Natural killer cell (primary cell): ENCODE measurements around the gene TIGAR. TPM values are rescaled to one million over a fixed set of nuclear protein-coding genes. Genes with fewer than 3 reads are reported as not detected.

Experiments
- ATAC-seq, 3 donors: fragments of 150-1000 bp in 2 of 3; fragments of 200-7000 bp in 1 of 3; cut with Tn5 transposase; 1 replicate in 1 of 3; 2 replicates in 2 of 3; pipeline ENCODE4 v1.10.0; 2021; ENCODE audit warnings: mild to moderate bottlenecking in 2 of 3, moderate library complexity in 2 of 3
- DNase-seq, 2 donors: peaks; one replicate each; pipeline versions ENCODE4 v3.0.0 to v3.0.0-alpha.2; 2013 to 2021; ENCODE audit warnings: mixed read lengths in 1 of 2
- H3K27ac ChIP-seq: one replicate; pipeline ENCODE4 v1.5.1; 2013; ENCODE audit warnings: mild to moderate bottlenecking, low read length
- H3K27me3 ChIP-seq: one replicate; pipeline ENCODE4 v1.6.1; 2013; ENCODE audit warnings: low read length; ENCODE audit not compliant: control insufficient read depth, insufficient read depth
- H3K36me3 ChIP-seq: one replicate; pipeline ENCODE4 v1.6.1; 2013; ENCODE audit warnings: low read length; ENCODE audit not compliant: control insufficient read depth, insufficient read depth
- H3K4me1 ChIP-seq: one replicate; pipeline ENCODE4 v1.6.1; 2013; ENCODE audit warnings: low read length; ENCODE audit not compliant: control insufficient read depth, insufficient read depth
- H3K4me3 ChIP-seq: one replicate; pipeline ENCODE4 v1.5.1; 2013; ENCODE audit warnings: low read length
- H3K9me3 ChIP-seq: one replicate; pipeline ENCODE4 v1.6.1; 2013; ENCODE audit warnings: low read length; ENCODE audit not compliant: control insufficient read depth, insufficient read depth
- H3K27ac Mint-ChIP-seq, 2 donors: one replicate each; pipeline ENCODE4 v1.8.0; 2022; ENCODE audit warnings: mild to moderate bottlenecking in 2 of 2, mixed read lengths in 2 of 2, moderate library complexity in 1 of 2
- H3K27me3 Mint-ChIP-seq, 2 donors: one replicate each; pipeline ENCODE4 v1.8.0; 2022; ENCODE audit warnings: low read depth in 2 of 2, mixed read lengths in 2 of 2
- H3K36me3 Mint-ChIP-seq: one replicate; pipeline ENCODE4 v1.8.0; 2022; ENCODE audit warnings: mixed read lengths
- H3K4me1 Mint-ChIP-seq, 2 donors: one replicate each; pipeline ENCODE4 v1.8.0; 2022; ENCODE audit warnings: mixed read lengths in 2 of 2
- H3K4me3 Mint-ChIP-seq: one replicate; pipeline ENCODE4 v1.8.0; 2022; ENCODE audit warnings: mild to moderate bottlenecking, moderate library complexity, mixed read lengths
- H3K9me3 Mint-ChIP-seq, 2 donors: one replicate each; pipeline ENCODE4 v1.8.0; 2022; ENCODE audit warnings: mixed read lengths in 2 of 2
- whole genome bisulfite sequencing: methylation state at CpG from one replicate; pipeline ENCODE4 v1.1.7; 2013; ENCODE audit warnings: missing lambda C conversion rate; ENCODE audit not compliant: insufficient coverage; 5-methylcytosine and 5-hydroxymethylcytosine counted together
- intact Hi-C: fragments of 100-400 bp; cut with micrococcal nuclease; formaldehyde crosslinking; loops from one replicate; pipeline ENCODE4 v1.14.2; 2022
- total RNA-seq, 4 donors: library from RNA; stranded (reverse); fragments of 120-200 nt in 1 of 4; gene quantifications; one replicate each; pipeline versions ENCODE4 v1.2.3 to v1.2.4, GENCODE V29; 2013 to 2022
- TF ChIP-seq, protein P1 (sequence below): fragments of 200-600 bp; IDR thresholded peaks from one replicate; pipeline ENCODE4 v1.8.0; 2022; ENCODE audit warnings: antibody characterized with exemption

TIGAR gene
- total RNA-seq, 3 donors from 2014 or later (not counting 1 experiment from before 2014, with no cell fraction given), result 6.1 to 7.4 (median 7.3) TPM

DNA sequence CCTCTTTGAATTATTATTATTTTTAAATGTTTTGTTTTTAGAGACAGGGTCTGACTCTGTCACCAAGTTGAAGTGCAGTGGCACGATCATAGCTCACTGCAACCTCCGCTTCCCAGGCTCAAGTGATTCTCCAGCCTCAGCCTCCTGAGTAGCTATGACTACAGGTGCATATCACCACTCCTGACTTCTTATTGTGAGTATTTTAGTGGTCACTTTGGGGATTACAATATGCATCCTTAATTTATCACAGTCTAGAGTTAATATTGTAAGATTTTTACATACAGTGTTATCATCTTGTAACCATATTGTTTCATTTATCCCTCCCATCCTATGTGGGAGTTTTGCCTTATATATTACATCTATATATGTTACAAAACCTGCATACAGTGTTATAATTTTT lies 45.1 kb downstream of the TIGAR start:
- peaks cover 18 to 43% of the 10 kb centered on the region in 2 donors for H3K27me3 Mint-ChIP-seq
- no peak overlapping the region for H3K4me3 Mint-ChIP-seq
- no peak for DNase-seq
- no peak for ATAC-seq
- no peaks in the 10 kb centered on the region for H3K4me1 ChIP-seq
- TF ChIP-seq, protein P1, sequence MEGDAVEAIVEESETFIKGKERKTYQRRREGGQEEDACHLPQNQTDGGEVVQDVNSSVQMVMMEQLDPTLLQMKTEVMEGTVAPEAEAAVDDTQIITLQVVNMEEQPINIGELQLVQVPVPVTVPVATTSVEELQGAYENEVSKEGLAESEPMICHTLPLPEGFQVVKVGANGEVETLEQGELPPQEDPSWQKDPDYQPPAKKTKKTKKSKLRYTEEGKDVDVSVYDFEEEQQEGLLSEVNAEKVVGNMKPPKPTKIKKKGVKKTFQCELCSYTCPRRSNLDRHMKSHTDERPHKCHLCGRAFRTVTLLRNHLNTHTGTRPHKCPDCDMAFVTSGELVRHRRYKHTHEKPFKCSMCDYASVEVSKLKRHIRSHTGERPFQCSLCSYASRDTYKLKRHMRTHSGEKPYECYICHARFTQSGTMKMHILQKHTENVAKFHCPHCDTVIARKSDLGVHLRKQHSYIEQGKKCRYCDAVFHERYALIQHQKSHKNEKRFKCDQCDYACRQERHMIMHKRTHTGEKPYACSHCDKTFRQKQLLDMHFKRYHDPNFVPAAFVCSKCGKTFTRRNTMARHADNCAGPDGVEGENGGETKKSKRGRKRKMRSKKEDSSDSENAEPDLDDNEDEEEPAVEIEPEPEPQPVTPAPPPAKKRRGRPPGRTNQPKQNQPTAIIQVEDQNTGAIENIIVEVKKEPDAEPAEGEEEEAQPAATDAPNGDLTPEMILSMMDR, result no peak
- H3K4me3 ChIP-seq, result no peak overlapping the region
- H3K27ac Mint-ChIP-seq, result no peak overlapping the region
- H3K36me3 Mint-ChIP-seq, result no peaks in the 10 kb centered on the region
- no peaks in the 10 kb centered on the region for H3K36me3 ChIP-seq
- H3K9me3 ChIP-seq, result no peaks in the 10 kb centered on the region
- peaks cover 6% of the 10 kb centered on the region for H3K27me3 ChIP-seq
- no peaks in the 10 kb centered on the region for H3K9me3 Mint-ChIP-seq
- no peaks in the 10 kb centered on the region for H3K4me1 Mint-ChIP-seq
- no peak overlapping the region for H3K27ac ChIP-seq
- intact Hi-C loops, result no loop called here
- 96% methylated on average over 2 of the region's 2 CpGs for WGBS

DNA sequence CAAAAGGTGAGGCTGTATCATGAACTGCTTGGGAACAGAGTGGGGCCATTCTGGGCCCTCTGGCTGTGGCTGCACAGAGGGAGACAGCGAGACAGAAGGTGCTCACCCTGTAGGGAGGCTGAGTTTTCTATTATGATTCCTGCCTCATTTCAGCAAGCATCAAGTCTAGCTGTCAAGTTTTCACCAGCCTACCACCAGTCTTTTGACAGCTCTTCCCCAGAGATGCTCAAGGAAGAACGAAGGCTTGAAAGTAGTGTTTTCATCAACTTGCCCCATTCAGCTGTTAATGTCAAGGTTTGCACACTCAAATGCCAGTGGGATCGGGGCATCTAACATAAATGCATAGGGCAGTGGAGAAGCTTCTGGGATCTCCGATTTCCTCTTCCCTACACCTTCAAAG lies 48.5 kb downstream of the TIGAR start:
- H3K9me3 Mint-ChIP-seq, result no peaks in the 10 kb centered on the region
- no peak overlapping the region for H3K4me3 Mint-ChIP-seq
- no peak for ATAC-seq
- TF ChIP-seq, protein P1, result no peak
- Histone ChIP-seq H3K27me3 (peaks cover 6% of the 10 kb centered on the region), H3K4me3 (no peak overlapping the region), H3K36me3 (no peaks in the 10 kb centered on the region), H3K9me3 (no peaks in the 10 kb centered on the region), H3K4me1 (no peaks in the 10 kb centered on the region), H3K27ac (no peak overlapping the region)
- no peak for DNase-seq
- intact Hi-C loops, result no loop called here
- peaks cover 27 to 41% of the 10 kb centered on the region in 2 donors for H3K27me3 Mint-ChIP-seq
- no peaks in the 10 kb centered on the region for H3K36me3 Mint-ChIP-seq
- no peaks in the 10 kb centered on the region for H3K4me1 Mint-ChIP-seq
- WGBS, result 93% methylated on average over 3 of the region's 4 CpGs
- H3K27ac Mint-ChIP-seq, result no peak overlapping the region

DNA sequence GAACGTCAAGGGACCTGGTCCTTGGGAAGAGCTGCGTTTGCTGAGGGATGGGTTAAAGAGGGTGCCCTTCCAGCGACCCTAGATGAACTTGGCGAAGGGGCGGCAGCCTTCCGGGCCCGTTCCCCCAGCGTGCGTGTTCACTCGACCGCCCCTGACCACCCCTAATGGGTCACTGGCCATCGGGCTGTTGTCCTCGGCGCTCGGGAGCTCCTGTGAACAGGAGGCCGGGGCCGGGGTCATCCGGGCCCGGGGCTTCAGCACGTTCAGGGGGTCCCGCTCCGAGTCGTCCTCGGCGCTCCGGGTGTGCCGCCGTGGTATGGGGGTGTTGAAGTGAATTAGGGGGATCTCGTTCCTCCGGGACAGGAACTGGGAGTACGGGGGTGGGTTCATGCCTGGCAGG lies 49.3 kb downstream of the TIGAR start:
- H3K4me3 Mint-ChIP-seq, result no peak overlapping the region

DNA sequence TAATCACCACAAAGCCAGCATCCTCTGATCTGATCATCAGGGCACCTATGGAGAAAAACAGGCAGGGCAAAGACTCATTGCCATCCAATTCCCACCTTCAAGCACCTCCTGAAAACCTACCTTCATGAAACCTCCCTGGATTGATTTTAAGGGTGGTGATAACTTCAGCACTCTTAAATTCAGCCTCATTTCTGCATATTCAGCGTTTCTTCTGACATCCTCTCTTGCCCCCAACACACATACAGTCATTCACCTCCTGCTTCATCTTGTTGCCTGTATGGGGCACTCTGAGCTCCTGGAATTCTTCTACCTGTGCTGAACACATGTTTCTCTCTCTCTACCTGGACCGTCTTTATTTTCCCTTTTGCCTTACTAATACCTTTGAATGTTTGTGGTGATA lies 51.6 kb downstream of the TIGAR start:
- no peaks in the 10 kb centered on the region for H3K4me1 Mint-ChIP-seq
- no peak overlapping the region for H3K4me3 Mint-ChIP-seq
- no peak overlapping the region for H3K27ac Mint-ChIP-seq
- H3K36me3 ChIP-seq, result no peaks in the 10 kb centered on the region
- H3K9me3 Mint-ChIP-seq, result no peaks in the 10 kb centered on the region
- peaks cover 16 to 17% of the 10 kb centered on the region in 2 donors for H3K27me3 Mint-ChIP-seq
- H3K4me1 ChIP-seq, result no peaks in the 10 kb centered on the region
- no peaks in the 10 kb centered on the region for H3K9me3 ChIP-seq
- 84% methylated on average over 1 of the region's 2 CpGs for WGBS
- TF ChIP-seq, protein P1, result no peak
- H3K36me3 Mint-ChIP-seq, result no peaks in the 10 kb centered on the region
- no peaks in the 10 kb centered on the region for H3K27me3 ChIP-seq
- H3K4me3 ChIP-seq, result no peak overlapping the region
- H3K27ac ChIP-seq, result no peak overlapping the region
- ATAC-seq (no peak), DNase-seq (no peak)
- intact Hi-C loops, result no loop called here

More for the DNA sequence above, 49.3 kb downstream of the TIGAR start:
- no peaks in the 10 kb centered on the region for H3K36me3 ChIP-seq
- Mint-ChIP-seq H3K27me3 (peaks cover 24 to 39% of the 10 kb centered on the region in 2 donors), H3K36me3 (no peaks in the 10 kb centered on the region), H3K27ac (no peak overlapping the region), H3K4me1 (no peaks in the 10 kb centered on the region), H3K9me3 (no peaks in the 10 kb centered on the region)
- no peak overlapping the region for H3K4me3 ChIP-seq
- ATAC-seq (no peak), DNase-seq (no peak)
- H3K4me1 ChIP-seq, result no peaks in the 10 kb centered on the region
- no peaks in the 10 kb centered on the region for H3K9me3 ChIP-seq
- 96% methylated on average over 31 of the region's 31 CpGs for WGBS
- intact Hi-C loops, result no loop called here
- peaks cover 5% of the 10 kb centered on the region for H3K27me3 ChIP-seq
- no peak overlapping the region for H3K27ac ChIP-seq
- TF ChIP-seq, protein P1, result no peak
